ENCODE results near the gene TAF8.
A peak's percentile ranks its signal among the peaks of the same experiment; 100 is the strongest.

The TAF8 gene

GRCh38 chr6:42028234-42029061, 21.9 kb upstream of the TAF8 start:
- ATAC-seq, result peak; percentile 85
- no peak for TF ChIP-seq TCF4 (CRISPR knock-in tag; IDR thresholded peaks at IDR 0.05; ENCODE audit: borderline replicate concordance)

GRCh38 chr6:42029062-42029685, 21.1 kb upstream of the TAF8 start:
- ATAC-seq, result no peak
- TF ChIP-seq TOX (CRISPR knock-in tag; IDR thresholded peaks at IDR 0.05; ENCODE audit: borderline replicate concordance), result no peak
- TF ChIP-seq GLIS3 (CRISPR knock-in tag; IDR thresholded peaks at IDR 0.05), result no peak
- TF ChIP-seq, protein P1, sequence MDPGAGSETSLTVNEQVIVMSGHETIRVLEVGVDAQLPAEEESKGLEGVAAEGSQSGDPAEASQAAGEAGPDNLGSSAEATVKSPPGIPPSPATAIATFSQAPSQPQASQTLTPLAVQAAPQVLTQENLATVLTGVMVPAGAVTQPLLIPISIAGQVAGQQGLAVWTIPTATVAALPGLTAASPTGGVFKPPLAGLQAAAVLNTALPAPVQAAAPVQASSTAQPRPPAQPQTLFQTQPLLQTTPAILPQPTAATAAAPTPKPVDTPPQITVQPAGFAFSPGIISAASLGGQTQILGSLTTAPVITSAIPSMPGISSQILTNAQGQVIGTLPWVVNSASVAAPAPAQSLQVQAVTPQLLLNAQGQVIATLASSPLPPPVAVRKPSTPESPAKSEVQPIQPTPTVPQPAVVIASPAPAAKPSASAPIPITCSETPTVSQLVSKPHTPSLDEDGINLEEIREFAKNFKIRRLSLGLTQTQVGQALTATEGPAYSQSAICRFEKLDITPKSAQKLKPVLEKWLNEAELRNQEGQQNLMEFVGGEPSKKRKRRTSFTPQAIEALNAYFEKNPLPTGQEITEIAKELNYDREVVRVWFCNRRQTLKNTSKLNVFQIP (CRISPR knock-in tag; IDR thresholded peaks at IDR 0.05; ENCODE audit: borderline replicate concordance, low read depth), result no peak
- TF ChIP-seq ZFP30 (CRISPR knock-in tag; IDR thresholded peaks at IDR 0.05), result no peak
- no peak for TF ChIP-seq BACH2 (CRISPR knock-in tag; IDR thresholded peaks at IDR 0.05; ENCODE audit: borderline replicate concordance)

GRCh38 chr6:42029881-42030280, 20.4 kb upstream of the TAF8 start:
- ATAC-seq, result no peak
- TF ChIP-seq ZNF8 (CRISPR knock-in tag; IDR thresholded peaks at IDR 0.05), result no peak
- no peak for TF ChIP-seq BACH2 (CRISPR knock-in tag; IDR thresholded peaks at IDR 0.05; ENCODE audit: borderline replicate concordance)
- TF ChIP-seq ZFP30 (CRISPR knock-in tag; IDR thresholded peaks at IDR 0.05), result no peak
- TF ChIP-seq ZNF70 (CRISPR knock-in tag; IDR thresholded peaks at IDR 0.05), result no peak
- no peak for TF ChIP-seq TCF4 (CRISPR knock-in tag; IDR thresholded peaks at IDR 0.05; ENCODE audit: borderline replicate concordance)
- TF ChIP-seq TOX (CRISPR knock-in tag; IDR thresholded peaks at IDR 0.05; ENCODE audit: borderline replicate concordance), result no peak
- no peak for TF ChIP-seq ZC3H10 (CRISPR knock-in tag; IDR thresholded peaks at IDR 0.05)
- TF ChIP-seq ISL1 (CRISPR knock-in tag; IDR thresholded peaks at IDR 0.05), result no peak
- no peak for TF ChIP-seq SNAI2 (CRISPR knock-in tag; IDR thresholded peaks at IDR 0.05)
- no peak for TF ChIP-seq PPARA (CRISPR knock-in tag; IDR thresholded peaks at IDR 0.05; ENCODE audit: borderline replicate concordance)
- TF ChIP-seq CSRNP3 (CRISPR knock-in tag; IDR thresholded peaks at IDR 0.05), result no peak
- TF ChIP-seq ZFP3 (CRISPR knock-in tag; IDR thresholded peaks at IDR 0.05), result no peak
- TF ChIP-seq, protein P2, sequence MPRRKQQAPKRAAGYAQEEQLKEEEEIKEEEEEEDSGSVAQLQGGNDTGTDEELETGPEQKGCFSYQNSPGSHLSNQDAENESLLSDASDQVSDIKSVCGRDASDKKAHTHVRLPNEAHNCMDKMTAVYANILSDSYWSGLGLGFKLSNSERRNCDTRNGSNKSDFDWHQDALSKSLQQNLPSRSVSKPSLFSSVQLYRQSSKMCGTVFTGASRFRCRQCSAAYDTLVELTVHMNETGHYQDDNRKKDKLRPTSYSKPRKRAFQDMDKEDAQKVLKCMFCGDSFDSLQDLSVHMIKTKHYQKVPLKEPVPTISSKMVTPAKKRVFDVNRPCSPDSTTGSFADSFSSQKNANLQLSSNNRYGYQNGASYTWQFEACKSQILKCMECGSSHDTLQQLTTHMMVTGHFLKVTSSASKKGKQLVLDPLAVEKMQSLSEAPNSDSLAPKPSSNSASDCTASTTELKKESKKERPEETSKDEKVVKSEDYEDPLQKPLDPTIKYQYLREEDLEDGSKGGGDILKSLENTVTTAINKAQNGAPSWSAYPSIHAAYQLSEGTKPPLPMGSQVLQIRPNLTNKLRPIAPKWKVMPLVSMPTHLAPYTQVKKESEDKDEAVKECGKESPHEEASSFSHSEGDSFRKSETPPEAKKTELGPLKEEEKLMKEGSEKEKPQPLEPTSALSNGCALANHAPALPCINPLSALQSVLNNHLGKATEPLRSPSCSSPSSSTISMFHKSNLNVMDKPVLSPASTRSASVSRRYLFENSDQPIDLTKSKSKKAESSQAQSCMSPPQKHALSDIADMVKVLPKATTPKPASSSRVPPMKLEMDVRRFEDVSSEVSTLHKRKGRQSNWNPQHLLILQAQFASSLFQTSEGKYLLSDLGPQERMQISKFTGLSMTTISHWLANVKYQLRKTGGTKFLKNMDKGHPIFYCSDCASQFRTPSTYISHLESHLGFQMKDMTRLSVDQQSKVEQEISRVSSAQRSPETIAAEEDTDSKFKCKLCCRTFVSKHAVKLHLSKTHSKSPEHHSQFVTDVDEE (CRISPR knock-in tag; IDR thresholded peaks at IDR 0.05), result no peak
- TF ChIP-seq CSDC2 (CRISPR knock-in tag; IDR thresholded peaks at IDR 0.05), result no peak
- TF ChIP-seq CREB5 (CRISPR knock-in tag; IDR thresholded peaks at IDR 0.05; ENCODE audit: low read depth), result no peak
- TF ChIP-seq ESRRG (CRISPR knock-in tag; IDR thresholded peaks at IDR 0.05), result no peak

DNA sequence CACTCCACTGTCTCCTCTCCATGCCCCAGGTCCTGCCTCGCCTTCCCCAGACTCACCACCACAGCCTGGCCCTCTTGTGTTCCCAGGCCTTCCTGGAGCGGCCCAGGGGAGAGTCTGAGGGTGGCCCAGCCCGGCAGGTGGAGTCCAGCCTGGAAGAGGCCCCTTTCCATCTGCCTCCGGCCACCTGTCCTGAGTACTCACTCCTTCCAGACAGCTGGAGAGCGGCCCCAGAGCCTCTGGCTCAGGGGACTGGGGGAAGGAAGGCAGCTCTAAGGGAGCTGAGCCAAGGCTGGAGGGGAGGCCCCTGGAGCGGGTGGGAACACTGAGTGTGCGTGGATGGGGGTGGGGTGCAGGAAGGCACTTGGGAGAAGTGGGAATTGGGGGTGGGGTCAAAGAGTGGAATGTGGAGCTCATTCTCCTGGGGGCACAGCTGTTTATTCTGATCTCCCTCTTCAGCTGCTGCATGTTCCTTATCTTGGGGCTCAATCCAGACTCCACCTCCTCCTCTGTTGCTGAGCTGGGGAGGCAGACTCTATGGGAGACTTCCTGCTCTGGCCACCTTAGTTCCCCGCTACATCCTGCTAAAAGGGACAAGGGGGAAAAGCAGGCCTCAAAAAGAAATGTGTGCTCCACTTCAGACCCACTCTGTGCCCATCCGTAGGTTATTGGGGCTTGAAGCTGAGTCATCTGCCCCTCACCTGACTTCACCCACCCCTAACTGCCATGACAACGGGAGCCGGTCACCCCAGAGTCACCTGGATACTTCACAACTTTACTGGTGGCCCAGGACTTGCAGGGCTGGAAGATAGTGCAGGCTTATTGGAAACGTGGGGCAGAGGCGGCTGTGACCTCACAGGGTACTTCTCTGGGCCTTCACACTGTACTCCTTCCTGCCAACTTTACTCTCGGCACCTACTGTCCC, 19.5 kb upstream of the TAF8 start:
- TF ChIP-seq ZNF8 (CRISPR knock-in tag; IDR thresholded peaks at IDR 0.05) (no peak), ESRRG (CRISPR knock-in tag; IDR thresholded peaks at IDR 0.05) (no peak), OSR1 (CRISPR knock-in tag; IDR thresholded peaks at IDR 0.05) (no peak), CSRNP3 (CRISPR knock-in tag; IDR thresholded peaks at IDR 0.05) (no peak), SNAI2 (CRISPR knock-in tag; IDR thresholded peaks at IDR 0.05) (no peak), ZFP30 (CRISPR knock-in tag; IDR thresholded peaks at IDR 0.05) (no peak), TOX (CRISPR knock-in tag; IDR thresholded peaks at IDR 0.05; ENCODE audit: borderline replicate concordance) (no peak)
- TF ChIP-seq, protein P3, sequence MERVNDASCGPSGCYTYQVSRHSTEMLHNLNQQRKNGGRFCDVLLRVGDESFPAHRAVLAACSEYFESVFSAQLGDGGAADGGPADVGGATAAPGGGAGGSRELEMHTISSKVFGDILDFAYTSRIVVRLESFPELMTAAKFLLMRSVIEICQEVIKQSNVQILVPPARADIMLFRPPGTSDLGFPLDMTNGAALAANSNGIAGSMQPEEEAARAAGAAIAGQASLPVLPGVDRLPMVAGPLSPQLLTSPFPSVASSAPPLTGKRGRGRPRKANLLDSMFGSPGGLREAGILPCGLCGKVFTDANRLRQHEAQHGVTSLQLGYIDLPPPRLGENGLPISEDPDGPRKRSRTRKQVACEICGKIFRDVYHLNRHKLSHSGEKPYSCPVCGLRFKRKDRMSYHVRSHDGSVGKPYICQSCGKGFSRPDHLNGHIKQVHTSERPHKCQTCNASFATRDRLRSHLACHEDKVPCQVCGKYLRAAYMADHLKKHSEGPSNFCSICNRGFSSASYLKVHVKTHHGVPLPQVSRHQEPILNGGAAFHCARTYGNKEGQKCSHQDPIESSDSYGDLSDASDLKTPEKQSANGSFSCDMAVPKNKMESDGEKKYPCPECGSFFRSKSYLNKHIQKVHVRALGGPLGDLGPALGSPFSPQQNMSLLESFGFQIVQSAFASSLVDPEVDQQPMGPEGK (CRISPR knock-in tag; IDR thresholded peaks at IDR 0.05; ENCODE audit: borderline replicate concordance), result no peak
- ATAC-seq, result no peak; the same call in 1 of the 3 replicates
